T47D (cell line): Measurements from ENCODE around the gene INPP5J.
A peak's percentile ranks its signal among the peaks of the same experiment; 100 is the strongest.

Experiments
- DNase-seq, 2 experiments: peaks; one replicate each; pipeline versions ENCODE4 v3.0.0 to v3.0.0-alpha.2; 2011 to 2012; ENCODE audit warnings: low read depth in 1 of 2, low spot score in 1 of 2
- JUND ChIP-seq: IDR thresholded peaks from 2 replicates; pipeline ENCODE4 v1.6.1; 2012; ENCODE audit warnings: low read depth
- in situ Hi-C: cut with HindIII; loops from 2 replicates; pipeline ENCODE4 v1.10.0; 2016; ENCODE audit warnings: low sequenced_read_pairs, low pct_unique_long_range_greater_than_20kb

INPP5J gene

DNA sequence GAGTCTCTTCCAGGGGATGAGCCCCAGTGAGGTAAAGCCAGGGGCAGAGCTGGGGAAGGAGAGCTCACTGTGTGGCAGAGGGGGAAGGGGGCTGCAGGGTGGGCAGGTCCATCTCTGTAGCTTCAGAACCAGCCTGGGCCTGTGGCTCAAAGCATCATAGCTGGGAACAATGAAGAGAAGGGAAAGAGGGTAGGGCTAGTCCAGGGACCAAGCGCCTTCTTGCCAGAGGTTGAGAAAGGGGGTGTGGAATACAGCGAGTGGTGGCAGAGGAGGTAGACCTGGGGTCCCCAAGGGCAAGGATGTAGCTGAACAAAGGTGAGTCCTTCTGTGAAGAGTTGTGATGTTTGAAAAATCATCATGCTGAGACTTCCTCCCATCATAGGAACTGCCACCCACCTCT lies 18.8 kb downstream of the INPP5J start:
- TF ChIP-seq JUND = no peak
- no peak for DNase-seq
- in situ Hi-C loops = no loop called here

DNA sequence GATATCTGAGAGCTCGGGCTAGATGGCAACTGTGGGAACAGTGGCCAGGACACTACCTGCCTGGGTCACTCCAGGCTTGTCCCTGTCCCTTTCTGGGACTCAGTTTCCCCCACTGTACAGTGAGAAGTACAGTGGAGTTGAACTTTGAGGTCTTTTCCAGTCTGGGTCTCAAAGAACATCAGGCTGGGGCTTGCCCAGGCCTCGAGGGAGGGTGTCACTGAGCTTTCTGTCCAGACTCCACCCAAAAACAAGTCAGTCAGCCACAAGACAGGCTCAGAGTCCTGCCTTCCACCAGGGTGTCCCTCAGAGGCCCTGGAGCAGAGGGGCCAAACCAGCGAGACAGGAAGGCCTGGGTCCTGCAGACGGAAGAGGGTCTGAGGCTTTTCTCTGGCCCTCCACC lies 19.5 kb downstream of the INPP5J start:
- in situ Hi-C loops = no loop called here
- DNase-seq = no peak
- TF ChIP-seq JUND = no peak

- in situ Hi-C loops = no loop called here
- DNase-seq = no peak
- no peak for TF ChIP-seq JUND
These were observed 20.3 kb downstream of the INPP5J start for GRCh38 chr22:31143038-31143437.

- TF ChIP-seq JUND = no peak
- no peak for DNase-seq
- in situ Hi-C loops = no loop called here
These were observed 20.8 kb downstream of the INPP5J start for GRCh38 chr22:31143537-31143936.

GRCh38 chr22:31144223-31144622 lies 21.5 kb downstream of the INPP5J start:
- no peak for TF ChIP-seq JUND
- DNase-seq = no peak
- in situ Hi-C loops = no loop called here

DNA sequence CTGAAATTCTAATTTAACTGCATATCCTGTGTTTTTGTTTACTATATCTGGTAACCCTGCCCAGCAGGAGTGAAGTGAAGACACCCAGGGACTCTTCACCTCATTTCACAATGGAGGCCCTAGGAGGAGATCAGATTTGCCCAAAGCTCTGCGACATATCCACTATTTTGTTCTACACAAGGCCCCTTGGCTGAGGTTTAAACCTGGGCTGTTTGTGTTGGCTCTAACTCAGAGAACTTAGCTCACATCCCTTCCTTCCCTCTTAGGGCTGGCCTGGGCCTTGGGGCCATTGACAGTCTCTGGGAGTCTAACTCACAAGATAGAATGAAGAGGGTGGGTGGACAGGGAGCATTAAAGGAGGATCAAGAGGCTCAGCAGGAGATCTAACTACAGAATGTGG lies 25.7 kb downstream of the INPP5J start:
- peak in 1 of 2 experiments; percentile 59 for DNase-seq
- TF ChIP-seq JUND = no peak
- in situ Hi-C loops = no loop called here

GRCh38 chr22:31148953-31149627 lies 26.3 kb downstream of the INPP5J start:
- TF ChIP-seq JUND = no peak
- in situ Hi-C loops = no loop called here
- DNase-seq = peak; percentile 61 to 81

DNA sequence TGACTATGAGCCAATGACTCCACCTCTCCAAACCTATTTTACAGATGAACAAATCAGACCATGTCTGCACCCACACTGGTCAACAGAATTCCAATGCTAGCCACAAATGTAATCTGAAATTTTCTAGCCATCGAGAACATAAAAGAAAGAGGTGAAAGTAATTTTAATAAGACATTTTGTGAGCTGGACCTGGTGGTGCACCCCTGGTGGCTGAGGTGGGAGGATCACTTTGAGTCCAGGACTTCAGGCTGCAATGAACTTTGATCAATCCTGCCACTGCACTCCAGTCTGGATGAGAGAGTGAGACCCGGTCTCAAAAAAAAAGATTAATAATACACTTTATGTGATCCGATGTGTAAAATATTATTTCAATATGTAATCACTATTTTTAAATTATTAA lies 27.8 kb downstream of the INPP5J start:
- no peak for DNase-seq
- in situ Hi-C loops = no loop called here
- no peak for TF ChIP-seq JUND

DNA sequence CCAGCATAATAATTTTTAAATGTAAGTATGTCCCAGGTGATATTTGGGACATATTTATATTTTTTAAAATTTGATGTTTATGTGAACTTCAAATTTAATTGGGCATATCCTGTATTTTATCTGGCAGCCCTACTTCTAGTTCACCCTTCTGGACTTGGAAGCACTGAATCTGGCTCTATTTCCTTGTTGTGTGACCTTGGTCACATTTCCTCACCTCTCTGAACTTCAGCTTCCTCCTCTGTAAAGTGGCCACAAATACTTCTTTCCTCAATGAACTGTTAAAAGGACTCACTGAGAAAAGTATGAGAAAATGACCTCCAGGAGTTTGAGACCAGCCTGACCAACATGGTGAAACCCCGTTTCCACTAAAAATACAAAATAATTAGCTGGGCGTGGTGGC lies 29.1 kb downstream of the INPP5J start:
- no peak for DNase-seq
- in situ Hi-C loops = no loop called here
- TF ChIP-seq JUND = no peak

DNA sequence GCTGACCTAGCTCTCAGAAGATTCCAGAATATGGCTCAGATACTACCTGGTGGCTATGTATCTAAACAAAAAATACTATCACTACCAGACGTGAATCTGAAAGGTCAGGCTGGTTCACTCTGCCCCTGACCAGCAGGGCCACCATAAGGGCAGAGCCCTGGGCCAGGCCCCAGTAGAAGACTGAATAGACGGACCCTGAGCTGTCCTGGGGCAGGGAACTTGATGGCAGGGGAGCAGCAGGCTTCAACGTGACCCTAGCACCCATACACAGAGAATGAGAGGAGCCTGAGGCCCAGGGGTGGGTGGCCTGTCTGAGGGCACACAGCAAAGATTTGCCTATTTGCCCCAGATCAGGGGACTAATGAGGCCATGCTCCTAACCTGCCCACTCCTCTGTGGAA lies 30.6 kb downstream of the INPP5J start:
- in situ Hi-C loops = no loop called here
- DNase-seq = no peak
- no peak for TF ChIP-seq JUND

DNA sequence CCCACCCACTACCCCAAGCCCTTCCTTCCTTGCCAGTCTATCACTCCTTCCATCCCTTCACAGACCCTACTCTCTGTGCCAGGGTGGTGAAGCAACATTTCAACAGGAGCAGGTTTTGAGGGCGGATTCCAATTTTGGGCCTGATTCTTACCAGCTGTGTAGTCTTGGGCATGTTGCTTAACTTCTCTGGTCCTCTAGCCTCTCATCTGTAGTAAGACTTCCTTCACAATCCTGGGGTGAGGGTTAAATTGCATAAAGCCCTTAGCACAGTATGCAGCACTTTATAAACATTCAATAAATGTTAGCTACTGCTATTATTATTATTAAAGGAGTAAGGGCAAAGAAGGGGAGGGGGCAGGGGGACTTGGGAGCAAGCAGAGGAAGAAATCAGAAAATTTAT lies 32.2 kb downstream of the INPP5J start:
- no peak for DNase-seq
- TF ChIP-seq JUND = no peak
- in situ Hi-C loops = no loop called here

DNA sequence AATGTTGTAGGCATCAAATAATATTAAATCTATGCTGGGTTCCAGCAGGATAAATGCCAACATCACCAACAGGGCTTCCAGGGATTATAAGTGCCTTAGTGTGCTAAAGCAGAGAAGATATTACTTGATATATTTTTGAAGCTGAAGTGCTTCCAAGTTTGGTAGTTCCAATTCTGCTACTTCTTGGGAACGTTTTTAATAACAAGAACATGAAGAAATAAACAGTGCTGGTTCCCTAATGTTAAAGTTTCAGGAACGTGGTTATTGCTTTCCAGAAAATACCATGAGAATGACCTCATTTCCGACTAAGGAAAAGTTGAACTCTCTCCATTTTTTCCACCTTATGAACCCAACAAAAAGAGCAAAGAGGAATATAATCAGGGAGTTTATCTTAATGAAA lies 32.7 kb downstream of the INPP5J start:
- in situ Hi-C loops = no loop called here
- no peak for TF ChIP-seq JUND
- no peak for DNase-seq

DNA sequence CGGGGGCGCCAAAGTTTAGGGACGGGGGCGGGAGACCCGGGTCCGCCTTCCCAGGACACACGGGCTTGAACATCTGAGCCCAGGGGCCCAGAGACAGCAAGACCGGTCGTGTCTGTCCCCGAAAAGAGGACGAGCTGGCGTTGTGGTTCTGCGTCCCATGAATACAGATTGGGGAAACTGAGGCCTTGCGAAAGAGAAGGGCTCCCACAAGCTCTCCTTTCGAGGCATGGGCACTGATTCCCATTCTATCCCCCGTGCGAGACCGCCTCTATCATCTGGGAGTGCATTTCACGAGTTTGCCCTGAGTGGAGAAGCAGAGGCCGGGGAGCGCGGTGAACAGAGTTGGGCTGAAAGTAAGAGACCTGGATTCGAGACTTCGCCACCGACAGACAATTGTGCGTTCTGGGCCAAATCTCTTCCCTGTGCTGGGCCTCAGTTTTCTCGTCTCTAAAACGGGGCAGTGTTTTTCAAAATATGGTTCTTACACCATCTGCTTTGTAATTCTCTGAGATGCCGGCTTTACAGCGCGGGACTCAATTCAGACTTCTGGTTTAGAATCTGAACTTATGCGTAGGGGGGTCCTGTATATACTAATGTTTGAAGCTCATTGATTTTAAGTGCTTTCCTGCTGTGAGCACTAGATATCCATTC lies 37.7 kb downstream of the INPP5J start:
- TF ChIP-seq JUND = no peak
- in situ Hi-C loops = no loop called here
- no peak for DNase-seq

- in situ Hi-C loops = no loop called here
- no peak for TF ChIP-seq JUND
- no peak for DNase-seq
These were observed 38.6 kb downstream of the INPP5J start for GRCh38 chr22:31161386-31161785.
